Measurements from ENCODE around the gene MEF2D.

MEF2D gene

DNA sequence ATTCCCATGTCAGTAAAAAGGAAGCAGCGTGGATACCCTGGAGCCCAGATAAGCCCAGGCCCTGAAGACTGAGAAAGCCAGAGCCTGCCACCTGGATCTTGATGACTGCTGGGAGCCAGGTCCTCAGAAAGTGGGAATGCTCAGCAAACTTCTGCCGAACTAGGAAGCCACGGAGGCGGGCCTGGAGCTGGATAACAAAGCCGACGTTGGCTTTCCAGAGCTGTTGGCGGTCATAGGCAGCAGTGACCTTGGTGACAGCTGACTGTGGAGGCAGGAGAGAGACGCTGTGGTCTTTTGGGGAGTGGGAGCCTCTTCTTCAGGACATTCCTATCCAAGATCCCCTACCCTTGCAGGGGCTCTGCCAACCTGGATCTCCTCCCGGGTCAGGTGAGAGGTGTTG, 47.4 kb upstream of the MEF2D start:
- TF ChIP-seq, protein P1, sequence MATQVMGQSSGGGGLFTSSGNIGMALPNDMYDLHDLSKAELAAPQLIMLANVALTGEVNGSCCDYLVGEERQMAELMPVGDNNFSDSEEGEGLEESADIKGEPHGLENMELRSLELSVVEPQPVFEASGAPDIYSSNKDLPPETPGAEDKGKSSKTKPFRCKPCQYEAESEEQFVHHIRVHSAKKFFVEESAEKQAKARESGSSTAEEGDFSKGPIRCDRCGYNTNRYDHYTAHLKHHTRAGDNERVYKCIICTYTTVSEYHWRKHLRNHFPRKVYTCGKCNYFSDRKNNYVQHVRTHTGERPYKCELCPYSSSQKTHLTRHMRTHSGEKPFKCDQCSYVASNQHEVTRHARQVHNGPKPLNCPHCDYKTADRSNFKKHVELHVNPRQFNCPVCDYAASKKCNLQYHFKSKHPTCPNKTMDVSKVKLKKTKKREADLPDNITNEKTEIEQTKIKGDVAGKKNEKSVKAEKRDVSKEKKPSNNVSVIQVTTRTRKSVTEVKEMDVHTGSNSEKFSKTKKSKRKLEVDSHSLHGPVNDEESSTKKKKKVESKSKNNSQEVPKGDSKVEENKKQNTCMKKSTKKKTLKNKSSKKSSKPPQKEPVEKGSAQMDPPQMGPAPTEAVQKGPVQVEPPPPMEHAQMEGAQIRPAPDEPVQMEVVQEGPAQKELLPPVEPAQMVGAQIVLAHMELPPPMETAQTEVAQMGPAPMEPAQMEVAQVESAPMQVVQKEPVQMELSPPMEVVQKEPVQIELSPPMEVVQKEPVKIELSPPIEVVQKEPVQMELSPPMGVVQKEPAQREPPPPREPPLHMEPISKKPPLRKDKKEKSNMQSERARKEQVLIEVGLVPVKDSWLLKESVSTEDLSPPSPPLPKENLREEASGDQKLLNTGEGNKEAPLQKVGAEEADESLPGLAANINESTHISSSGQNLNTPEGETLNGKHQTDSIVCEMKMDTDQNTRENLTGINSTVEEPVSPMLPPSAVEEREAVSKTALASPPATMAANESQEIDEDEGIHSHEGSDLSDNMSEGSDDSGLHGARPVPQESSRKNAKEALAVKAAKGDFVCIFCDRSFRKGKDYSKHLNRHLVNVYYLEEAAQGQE (IDR thresholded peaks at IDR 0.05; ENCODE audit: low read depth), result no peak

DNA sequence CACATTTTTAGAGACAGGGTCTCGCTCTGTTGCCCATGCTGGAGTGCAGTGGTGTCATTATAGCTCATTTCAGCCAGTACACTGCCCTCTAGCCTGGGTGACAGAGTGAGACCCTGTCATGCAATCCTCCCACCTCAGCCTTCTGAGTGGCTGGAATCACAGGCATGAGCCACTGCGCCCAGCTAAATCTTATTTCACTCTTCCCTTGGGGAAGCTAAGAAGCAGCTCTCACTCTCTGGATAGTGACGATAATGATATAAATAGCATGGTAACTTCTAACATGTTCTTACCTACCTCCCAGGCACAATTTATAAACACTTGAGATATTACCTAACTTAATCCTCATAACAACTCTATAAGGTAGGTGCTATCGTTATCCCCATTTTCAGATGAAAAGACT, 46.9 kb upstream of the MEF2D start:
- TF ChIP-seq RAD21 (IDR thresholded peaks at IDR 0.05; ENCODE audit: low read depth), result no peak
- TF ChIP-seq, protein P2, sequence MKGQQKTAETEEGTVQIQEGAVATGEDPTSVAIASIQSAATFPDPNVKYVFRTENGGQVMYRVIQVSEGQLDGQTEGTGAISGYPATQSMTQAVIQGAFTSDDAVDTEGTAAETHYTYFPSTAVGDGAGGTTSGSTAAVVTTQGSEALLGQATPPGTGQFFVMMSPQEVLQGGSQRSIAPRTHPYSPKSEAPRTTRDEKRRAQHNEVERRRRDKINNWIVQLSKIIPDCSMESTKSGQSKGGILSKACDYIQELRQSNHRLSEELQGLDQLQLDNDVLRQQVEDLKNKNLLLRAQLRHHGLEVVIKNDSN (IDR thresholded peaks at IDR 0.05), result no peak
- TF ChIP-seq CREB1 (IDR thresholded peaks at IDR 0.05; ENCODE audit: low read depth), result no peak

DNA sequence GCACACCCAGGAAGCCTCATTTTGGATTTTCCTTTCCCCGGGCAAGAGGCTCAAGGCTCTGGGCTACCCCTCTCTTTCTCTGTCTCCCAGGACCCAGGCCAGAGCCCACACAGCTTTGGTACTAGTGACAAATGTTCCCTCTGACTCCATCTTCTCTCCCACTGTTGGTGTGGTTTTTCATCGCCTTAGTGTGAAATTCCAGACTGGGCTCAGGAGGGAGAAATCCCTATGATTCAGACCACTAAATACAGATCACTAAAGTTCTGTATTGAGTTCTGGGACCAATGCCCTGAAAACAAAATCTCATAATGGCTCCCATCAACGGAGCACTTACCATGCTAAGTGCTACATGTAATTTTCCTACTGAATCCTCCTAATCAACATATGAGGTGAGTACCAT, 45.7 kb upstream of the MEF2D start:
- TF ChIP-seq NFIC (IDR thresholded peaks at IDR 0.05), result no peak
- no peak for TF ChIP-seq CEBPB (IDR thresholded peaks at IDR 0.05)
- no peak for TF ChIP-seq FOXM1 (IDR thresholded peaks at IDR 0.05; ENCODE audit: borderline replicate concordance, low read depth)
- no peak for TF ChIP-seq EGR1 (IDR thresholded peaks at IDR 0.05)
- TF ChIP-seq RAD21 (IDR thresholded peaks at IDR 0.05; ENCODE audit: low read depth), result no peak
- no peak for TF ChIP-seq CREB1 (IDR thresholded peaks at IDR 0.05; ENCODE audit: low read depth)
- TF ChIP-seq, protein P3, sequence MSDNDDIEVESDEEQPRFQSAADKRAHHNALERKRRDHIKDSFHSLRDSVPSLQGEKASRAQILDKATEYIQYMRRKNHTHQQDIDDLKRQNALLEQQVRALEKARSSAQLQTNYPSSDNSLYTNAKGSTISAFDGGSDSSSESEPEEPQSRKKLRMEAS (IDR thresholded peaks at IDR 0.05), result no peak
- TF ChIP-seq TEAD4 (IDR thresholded peaks at IDR 0.05), result no peak
- no peak for TF ChIP-seq TCF12 (IDR thresholded peaks at IDR 0.05; ENCODE audit: low read depth)
- TF ChIP-seq YY1 (IDR thresholded peaks at IDR 0.05; ENCODE audit: low read depth), result no peak
- TF ChIP-seq ZBTB7A (IDR thresholded peaks at IDR 0.05; ENCODE audit: low read depth), result no peak
- no peak for TF ChIP-seq EP300 (IDR thresholded peaks at IDR 0.05; ENCODE audit: borderline replicate concordance)
- TF ChIP-seq, protein P1 (IDR thresholded peaks at IDR 0.05; ENCODE audit: low read depth), result no peak
- TF ChIP-seq, protein P2 (IDR thresholded peaks at IDR 0.05), result no peak
- TF ChIP-seq TAF1 (IDR thresholded peaks at IDR 0.05; ENCODE audit: low read depth), result no peak

DNA sequence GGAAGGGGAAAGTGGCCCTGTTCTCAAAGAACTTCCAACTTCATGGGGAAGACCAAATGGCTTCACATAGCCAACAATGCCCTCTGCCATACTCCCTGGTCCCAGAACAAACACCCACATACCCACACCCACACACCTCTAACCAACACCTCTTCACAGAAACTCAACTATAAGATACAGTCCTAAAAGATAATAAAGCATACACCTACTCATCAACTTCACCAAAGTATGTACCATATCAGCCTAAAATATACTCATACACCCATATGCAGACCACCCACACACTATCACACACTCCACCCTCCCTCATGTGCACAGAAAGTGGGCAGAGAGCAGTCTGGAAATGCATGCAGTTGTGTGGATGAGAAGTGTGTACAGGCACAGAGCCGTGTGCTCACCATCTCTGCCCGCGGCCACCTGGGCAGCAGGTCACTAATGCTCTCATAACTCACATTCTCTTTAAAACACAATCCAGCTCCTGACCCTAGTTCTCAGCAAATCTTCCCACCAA, 44.1 kb upstream of the MEF2D start:
- TF ChIP-seq, protein P2 (IDR thresholded peaks at IDR 0.05), result no peak
- no peak for TF ChIP-seq FOXM1 (IDR thresholded peaks at IDR 0.05; ENCODE audit: borderline replicate concordance, low read depth)
- TF ChIP-seq ZBTB7A (IDR thresholded peaks at IDR 0.05; ENCODE audit: low read depth), result no peak
- no peak for TF ChIP-seq CEBPB (IDR thresholded peaks at IDR 0.05)
- TF ChIP-seq TAF1 (IDR thresholded peaks at IDR 0.05; ENCODE audit: low read depth), result no peak
- no peak for TF ChIP-seq NFIC (IDR thresholded peaks at IDR 0.05)
- TF ChIP-seq TEAD4 (IDR thresholded peaks at IDR 0.05), result no peak
- no peak for TF ChIP-seq TCF12 (IDR thresholded peaks at IDR 0.05; ENCODE audit: low read depth)
- TF ChIP-seq EP300 (IDR thresholded peaks at IDR 0.05; ENCODE audit: borderline replicate concordance), result no peak
- TF ChIP-seq, protein P3 (IDR thresholded peaks at IDR 0.05), result no peak
- no peak for TF ChIP-seq RAD21 (IDR thresholded peaks at IDR 0.05; ENCODE audit: low read depth)
- no peak for TF ChIP-seq CREB1 (IDR thresholded peaks at IDR 0.05; ENCODE audit: low read depth)
- no peak for TF ChIP-seq EGR1 (IDR thresholded peaks at IDR 0.05)
- TF ChIP-seq YY1 (IDR thresholded peaks at IDR 0.05; ENCODE audit: low read depth), result no peak

DNA sequence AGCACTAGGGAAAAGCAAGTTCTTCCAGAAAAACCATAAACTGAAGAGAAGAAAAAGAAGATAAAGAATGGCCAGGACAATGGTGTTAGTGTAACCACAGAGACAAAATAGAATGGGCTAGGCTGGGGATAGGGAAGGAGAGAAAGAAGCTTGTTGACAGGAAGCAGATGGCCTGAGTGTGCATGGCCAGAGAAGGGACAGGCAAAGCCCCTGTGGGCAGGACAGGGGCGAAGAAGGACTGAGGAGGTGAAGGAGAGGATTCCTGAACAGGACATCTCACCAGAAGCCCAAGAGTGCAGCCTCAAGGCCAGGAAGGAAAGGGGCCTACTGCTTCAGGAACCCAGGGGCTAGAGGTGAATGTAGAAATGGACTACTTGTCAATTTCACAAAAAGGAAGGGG, 42.5 kb upstream of the MEF2D start:
- TF ChIP-seq EP300 (IDR thresholded peaks at IDR 0.05; ENCODE audit: borderline replicate concordance), result no peak
- TF ChIP-seq CEBPB (IDR thresholded peaks at IDR 0.05), result no peak
- no peak for TF ChIP-seq FOXM1 (IDR thresholded peaks at IDR 0.05; ENCODE audit: borderline replicate concordance, low read depth)
- TF ChIP-seq EGR1 (IDR thresholded peaks at IDR 0.05), result no peak
- TF ChIP-seq, protein P3 (IDR thresholded peaks at IDR 0.05), result no peak
- no peak for TF ChIP-seq TAF1 (IDR thresholded peaks at IDR 0.05; ENCODE audit: low read depth)
- TF ChIP-seq TCF12 (IDR thresholded peaks at IDR 0.05; ENCODE audit: low read depth), result no peak
- TF ChIP-seq YY1 (IDR thresholded peaks at IDR 0.05; ENCODE audit: low read depth), result no peak
- no peak for TF ChIP-seq RAD21 (IDR thresholded peaks at IDR 0.05; ENCODE audit: low read depth)
- TF ChIP-seq NFIC (IDR thresholded peaks at IDR 0.05), result no peak
- TF ChIP-seq ZBTB7A (IDR thresholded peaks at IDR 0.05; ENCODE audit: low read depth), result no peak
- TF ChIP-seq, protein P1 (IDR thresholded peaks at IDR 0.05; ENCODE audit: low read depth), result no peak
